Nucleus accumbens (tissue), 56 donors: ENCODE measurements around the gene ABHD4.
"Not testable (repeated sequence)": the region's sequence is repeated elsewhere in the genome, so short reads cannot be mapped to it uniquely, and the experiment has no call there.

Experiments used
- DNase-seq, 56 donors: peaks; one replicate each; lab custom pipeline; 2025; lab: John Stamatoyannopoulos, UW

The ABHD4 gene

DNA sequence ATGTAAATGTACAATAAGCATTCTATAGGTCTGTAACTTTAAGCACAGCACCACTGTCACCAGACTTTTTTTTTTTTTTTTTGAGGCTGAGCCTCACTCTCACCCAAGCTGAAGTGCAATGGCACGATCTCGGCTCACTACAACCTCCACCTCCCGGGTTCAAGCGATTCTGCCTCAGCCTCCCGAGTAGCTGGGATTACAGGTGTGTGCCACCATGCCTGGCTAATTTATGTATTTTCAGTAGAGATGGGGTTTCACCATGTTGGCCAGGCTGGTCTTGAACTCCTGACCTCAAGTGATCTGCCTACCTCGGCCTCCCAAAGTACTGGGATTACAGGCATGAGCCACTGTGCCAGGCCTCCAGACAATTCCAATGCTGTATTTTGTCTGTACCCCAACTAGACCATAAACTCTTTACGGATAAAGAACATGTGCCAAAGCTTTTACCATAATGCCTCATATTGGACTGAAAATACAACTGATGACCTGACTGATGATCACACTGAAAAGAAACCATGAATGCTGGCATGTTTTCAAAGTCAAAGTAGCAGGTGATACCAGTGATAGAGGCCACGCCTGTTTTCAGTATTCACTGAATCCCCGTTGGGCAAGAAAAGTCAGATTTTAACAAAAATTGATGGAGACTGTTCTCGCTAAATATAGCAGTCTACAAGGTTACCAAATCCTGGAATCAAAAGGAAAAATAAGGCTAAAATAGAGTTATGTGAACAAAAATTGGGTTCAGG, 10.2 kb upstream of the ABHD4 start:
- DNase-seq = not testable (repeated sequence)

DNA sequence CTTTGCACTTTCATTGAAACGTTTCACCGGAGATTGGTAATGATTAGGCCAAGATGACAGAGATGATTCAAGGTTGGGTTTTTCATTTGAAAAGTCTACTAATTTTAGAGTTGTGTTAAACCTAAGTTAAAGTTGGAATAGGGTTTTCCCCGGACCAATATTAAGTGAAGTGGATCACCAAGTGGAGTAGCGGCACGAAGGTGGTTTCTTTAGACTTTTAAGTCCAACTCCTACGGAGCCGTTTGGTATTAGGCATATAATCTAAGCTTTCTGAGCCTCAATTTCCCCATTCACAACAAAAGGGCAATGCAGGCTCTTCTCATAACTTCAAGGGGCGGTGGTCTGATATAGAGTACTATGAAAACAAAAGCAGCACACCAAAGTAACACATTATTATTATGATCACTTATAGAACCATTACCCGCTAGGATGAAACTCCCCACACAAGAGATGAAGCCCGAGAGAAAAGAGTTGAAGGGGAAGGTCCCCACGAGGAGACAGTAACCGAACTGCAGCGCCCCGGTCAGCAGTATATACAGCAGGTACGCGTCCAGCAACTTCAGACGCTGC, 9.5 kb upstream of the ABHD4 start:
- no peak for DNase-seq

DNA sequence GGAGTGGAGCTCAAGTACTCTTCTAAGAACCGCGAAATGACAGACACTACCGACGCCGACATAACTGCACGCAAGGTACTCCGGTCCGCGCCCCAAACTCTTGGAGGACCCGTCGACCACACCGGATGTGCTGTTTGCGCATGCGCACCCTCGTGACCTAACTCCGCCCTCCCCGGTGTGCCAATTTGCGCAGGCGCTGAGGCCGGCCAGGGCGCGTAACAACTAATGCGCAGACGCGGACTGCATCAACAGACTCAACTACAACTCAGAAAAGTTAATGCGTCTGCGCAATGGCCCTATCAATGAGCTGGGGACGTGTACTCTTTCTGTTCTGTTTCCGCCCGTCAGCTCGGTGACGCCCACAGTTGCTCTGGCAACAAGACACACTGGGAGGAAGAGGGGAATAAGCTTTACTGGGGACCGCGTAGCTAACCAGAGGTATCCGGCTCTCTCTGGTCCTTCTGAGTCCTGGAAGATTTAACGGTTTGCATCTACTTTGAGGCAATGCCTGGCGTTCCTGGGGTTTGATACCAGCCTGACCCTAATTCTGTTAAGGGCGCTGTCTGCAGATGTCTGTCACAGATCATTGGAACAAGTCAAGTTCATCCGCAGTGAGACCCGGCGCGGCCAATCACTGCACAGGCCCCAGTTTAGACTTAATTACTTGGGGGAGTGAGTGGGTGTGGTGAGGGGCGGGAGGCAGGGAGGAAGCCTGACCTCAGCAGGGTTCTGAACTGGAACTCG, 8.8 kb upstream of the ABHD4 start, which contains the start of gene DAD1:
Gene DAD1, minus strand, starts transcription at position 129 of the 744 bp plus-strand sequence. Its CDS starts 67 bp downstream, at position 62.
- DNase-seq = peak; percentile 85 to 98 (median 96)

DNA sequence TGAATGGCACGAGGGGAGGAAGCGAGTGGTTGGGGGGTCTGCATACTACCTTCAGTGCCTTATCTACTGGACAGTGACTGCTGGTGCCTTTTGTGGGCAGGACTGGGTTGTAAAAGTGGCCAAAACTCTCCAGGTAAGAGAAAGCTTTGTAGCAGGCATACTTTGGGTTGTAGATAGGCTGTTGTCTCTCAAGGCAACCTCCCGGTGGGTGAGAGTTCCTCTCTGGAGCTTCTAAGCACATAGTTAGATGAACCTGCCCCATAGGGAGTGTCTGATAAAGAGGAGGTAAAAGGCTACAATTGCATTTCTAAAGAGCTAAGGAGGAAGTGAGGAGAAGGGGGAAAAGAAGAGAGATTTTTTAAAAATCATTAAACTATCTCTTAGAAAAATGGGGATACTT, 4.9 kb upstream of the ABHD4 start:
- DNase-seq = no peak

DNA sequence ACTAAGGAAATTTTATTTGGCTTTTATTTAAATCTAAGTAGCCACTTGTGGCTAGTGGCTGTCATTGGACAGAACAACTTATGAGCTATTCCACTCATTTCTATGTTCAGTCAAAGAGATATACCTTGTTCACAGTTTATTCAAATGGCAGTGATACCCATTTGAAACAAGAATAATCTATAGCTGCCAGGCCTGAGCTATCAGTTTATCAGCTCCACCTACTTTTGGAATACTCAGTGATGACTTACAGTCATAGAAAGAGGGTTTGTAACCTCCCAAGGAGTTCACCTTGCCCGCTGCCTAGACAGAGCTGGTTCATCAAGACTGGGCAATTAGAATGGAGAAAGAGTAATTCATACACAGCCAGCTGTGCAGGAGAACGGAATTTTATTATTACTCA, 4.5 kb upstream of the ABHD4 start:
- no peak for DNase-seq

- DNase-seq = no peak
These were observed 3.9 kb upstream of the ABHD4 start for GRCh38 chr14:22594156-22594716.

DNA sequence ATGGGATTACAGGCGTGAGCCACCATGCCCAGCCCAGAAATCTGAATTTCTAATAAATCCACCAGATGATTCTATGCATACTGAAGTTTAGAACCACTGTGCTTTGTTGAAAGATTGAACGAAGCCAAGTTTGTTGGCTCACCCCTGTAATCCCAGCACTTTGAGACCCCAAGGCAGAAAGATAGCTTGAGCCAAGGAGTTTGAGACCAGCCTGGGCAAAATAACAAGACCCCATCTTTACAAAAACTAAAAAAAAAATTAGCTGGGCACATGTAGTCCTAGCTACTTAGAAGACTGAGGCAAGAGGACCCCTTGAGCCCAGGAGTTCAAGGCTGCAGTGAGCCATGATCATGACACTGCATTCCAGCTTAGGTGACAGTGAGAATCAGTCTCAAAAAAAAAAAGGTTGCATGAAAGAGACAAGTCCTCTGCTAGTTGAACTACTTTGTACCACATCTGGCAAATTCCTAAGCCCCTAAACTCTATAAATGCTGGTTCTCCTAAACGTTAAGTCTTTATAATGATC, 1.7 kb upstream of the ABHD4 start:
- no peak for DNase-seq

GRCh38 chr14:22597265-22597664, 835 bp upstream of the ABHD4 start:
- DNase-seq = no peak

DNA sequence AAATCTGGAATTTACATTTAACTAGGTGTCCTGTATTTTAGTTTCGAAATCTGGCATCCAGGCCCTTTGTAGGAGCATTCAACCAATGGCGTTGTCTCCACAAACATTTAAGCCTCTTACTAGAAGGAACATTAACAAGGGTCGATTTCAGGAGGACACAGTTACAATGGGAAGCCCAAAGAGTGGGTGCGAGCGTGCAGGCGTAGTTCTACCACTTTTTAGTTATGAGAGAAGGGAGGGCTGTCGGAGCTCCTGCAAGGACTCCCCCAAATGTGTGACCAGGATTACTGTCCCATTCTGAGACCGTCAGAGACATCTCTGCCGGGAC, 365 bp upstream of the ABHD4 start:
- no peak for DNase-seq

GRCh38 chr14:22598896-22599244, 770 bp downstream of the ABHD4 start:
- DNase-seq = peak in 9 of 56 donors; percentile 1 to 30 (median 17)

DNA sequence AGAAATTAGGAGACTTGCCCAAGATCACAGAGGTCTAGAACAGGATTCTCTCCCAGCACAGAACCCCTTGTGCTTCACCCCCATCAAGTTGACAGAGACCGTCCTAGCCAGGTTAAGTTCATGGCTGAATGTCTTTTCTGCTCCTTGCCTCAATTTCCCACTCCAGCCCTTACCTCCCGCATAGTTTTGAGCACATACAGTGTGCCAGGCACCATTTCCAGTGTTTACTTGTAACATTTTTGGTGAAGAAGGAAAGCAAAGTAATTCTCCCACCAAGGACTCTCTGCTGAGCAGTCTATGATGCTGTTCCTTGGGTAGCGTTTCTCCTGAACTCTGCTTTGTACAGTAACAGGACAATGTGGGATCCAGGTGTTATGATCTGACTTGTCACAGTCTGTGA, 1.2 kb downstream of the ABHD4 start:
- DNase-seq = no peak

DNA sequence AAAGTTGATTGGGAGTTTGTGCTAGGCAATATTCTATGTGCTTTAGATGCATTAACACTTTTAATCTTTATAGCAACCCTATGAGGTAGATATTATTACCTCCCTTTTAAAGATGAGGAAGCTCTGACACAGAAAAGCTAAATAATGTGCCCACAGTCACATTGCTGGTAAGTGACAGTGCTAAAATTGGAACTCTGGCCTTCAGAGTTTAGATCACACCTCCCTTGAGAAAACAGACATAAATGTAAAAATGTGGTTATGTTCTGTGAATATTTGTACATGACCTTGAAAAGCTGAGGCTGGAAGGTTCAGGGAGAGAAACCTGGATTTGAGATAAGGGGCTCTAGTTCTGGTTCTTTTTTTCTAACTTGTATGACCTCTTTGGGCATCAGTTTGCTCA, 1.9 kb downstream of the ABHD4 start:
- DNase-seq = no peak

DNA sequence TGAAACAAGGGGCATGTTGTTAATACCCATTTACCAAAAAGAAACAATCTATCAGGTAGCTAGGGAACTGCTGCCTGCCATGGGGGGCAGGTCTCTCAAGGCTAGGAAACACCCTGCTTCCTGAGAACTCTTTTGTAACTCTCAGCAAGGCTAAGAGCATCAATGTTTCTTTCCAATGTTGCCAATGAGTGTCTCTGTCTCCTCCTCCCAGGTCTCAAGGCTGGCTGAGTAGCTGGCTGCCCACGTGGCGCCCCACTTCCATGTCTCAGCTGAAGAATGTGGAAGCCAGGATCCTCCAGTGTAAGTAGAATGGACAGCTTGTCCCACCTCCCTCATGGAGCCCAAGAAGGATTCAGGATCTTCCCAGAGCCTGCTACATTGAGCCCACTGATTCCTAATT, 3.4 kb downstream of the ABHD4 start:
- no peak for DNase-seq

DNA sequence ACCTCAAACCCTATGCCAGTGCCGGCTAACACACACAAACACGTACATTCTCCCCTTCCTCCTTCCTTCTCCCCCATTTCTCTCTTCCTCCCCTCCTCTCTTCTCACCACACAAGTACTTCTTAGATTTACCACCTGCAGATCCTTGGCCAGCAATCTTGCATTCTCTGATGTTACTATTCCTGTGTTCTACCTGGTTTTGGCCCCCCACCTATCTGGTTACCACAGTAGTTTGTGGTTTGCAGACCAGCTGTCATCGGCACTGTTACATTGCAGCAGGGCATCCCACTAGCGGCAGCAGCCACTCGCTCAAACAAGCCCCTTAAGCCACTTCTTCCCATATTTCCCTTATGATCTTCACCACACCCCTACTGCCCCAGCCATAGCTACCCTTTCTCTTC, 3.9 kb downstream of the ABHD4 start:
- no peak for DNase-seq

GRCh38 chr14:22602862-22603261, 4.8 kb downstream of the ABHD4 start:
- no peak for DNase-seq

- no peak for DNase-seq
These were observed 8.3 kb downstream of the ABHD4 start for GRCh38 chr14:22606380-22606779.

DNA sequence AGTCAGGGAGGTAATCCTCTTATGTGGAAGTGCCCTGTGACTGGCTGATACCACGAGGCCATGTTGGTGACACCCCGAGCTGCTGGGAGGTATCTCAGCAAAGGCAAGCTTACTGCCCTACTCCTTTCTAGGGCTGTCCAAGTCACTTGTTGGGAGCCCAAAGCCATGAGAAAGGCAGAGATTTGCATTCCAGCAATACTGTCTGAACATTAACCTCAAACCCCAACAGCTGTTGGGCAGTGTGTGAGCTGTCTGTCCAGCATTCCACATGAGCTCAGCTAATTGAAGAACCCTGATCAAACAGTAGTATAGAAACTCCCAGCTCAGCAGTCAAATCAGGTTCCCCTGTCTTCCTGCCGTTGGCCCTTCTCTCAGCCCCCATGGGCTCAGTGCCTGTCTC, 9.2 kb downstream of the ABHD4 start:
- DNase-seq = no peak

DNA sequence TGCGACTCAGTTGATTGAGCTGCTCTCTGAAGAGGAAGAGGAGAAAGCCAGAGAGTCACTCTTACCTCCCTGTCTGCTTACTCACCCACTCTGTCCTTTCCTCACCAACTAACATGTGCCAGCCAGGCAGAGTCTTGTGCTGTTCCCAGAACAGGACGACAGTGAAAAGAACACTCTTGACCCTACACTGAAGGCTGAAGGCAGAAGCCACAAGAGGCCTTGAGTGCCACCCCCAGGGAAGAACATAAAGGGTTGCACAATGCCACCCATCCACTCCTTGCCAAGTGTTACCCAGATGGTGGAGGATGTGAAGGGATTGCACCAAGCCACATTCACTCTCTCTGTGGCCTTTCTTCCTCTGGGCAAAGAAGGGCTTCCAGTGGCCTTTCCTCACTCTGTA, 12.8 kb downstream of the ABHD4 start:
- DNase-seq = no peak

DNA sequence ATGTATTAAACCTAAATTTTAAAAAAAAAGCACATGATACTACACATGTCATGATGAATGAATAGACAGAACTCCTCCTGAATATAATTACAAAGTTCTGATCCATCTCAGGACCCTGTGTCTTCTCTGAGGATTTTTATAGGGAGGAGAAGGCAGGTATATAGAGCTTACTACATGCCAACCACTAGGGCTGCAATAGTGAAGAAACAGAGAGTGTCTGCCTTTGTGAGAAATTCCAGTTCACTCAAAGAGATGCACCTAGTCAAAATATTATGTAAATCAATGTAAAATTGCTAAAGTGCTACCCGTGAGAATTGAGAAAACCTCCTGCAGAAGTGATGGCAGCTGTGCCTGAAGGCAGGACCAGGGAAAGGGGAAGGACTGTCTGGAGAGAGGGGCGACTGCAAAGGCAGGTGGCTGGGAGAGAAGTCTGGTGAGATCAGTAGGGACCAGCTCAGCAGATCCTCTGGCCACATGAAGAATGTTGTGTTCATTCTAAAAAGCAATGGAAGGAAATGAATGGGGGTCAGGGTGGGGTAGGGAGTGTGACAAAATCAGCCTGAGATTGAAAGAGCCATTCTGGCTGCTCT, 15.1 kb downstream of the ABHD4 start:
- no peak for DNase-seq

DNA sequence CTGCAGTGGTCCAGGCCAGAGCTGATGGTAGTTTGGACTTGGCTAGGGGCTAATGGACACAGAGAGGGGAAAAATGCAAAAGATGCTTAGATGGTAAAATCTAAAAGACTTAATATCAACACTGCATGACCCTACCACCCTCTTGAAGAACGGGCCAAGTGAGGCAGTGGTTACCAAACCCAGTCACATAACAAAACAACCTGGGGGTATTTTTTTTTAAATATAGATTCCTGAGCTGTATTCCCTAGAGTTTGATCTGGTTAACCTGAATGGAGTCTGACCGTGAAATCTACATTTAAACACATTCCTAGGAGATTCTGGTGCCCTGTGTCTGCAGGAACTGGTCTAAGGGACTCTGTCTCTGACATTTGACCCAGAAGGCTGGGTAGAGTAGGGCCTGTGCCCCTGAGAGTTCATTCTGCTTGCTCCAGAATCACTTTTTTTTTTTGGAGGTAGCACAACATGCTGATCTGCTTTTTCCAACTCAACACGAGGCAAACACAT, 15.7 kb downstream of the ABHD4 start:
- no peak for DNase-seq
